ENCODE data around the gene CDON. TPM values are rescaled to one million over a fixed set of nuclear protein-coding genes. Genes with fewer than 3 reads are reported as not detected.

Gene CDON
- total RNA-seq, 1 experiment from 2014 or later: 17.1 TPM

GRCh38 chr11:125941267-125941618, 121.4 kb downstream of the CDON start:
- Histone ChIP-seq H3K4me3 (ENCODE audit: low read depth in 2 of 2, low read length in 2 of 2) (no peak overlapping the region), H3K9me3 (ENCODE audit: control insufficient read depth, insufficient read depth, low read depth, low read length) (no peaks in the 10 kb centered on the region), H3K27ac (ENCODE audit: low read length) (no peak overlapping the region), H3K27me3 (ENCODE audit: control insufficient read depth, insufficient read depth, low read length) (no peaks in the 10 kb centered on the region), H3K4me1 (ENCODE audit: control insufficient read depth, insufficient read depth, low read length) (no peaks in the 10 kb centered on the region), H3K36me3 (ENCODE audit: control insufficient read depth, insufficient read depth, low read length) (no peaks in the 10 kb centered on the region)
- ChIA-PET POLR2A (interaction anchor here (0.6 kb wide), 1 partner anchor 104 kb away, joined by 9 read pairs; no protein-coding TSS in a partner anchor), CTCF (interaction anchor here (1.0 to 1.4 kb wide), 2 partner anchors 120 to 121 kb away, joined by 3 to 9 read pairs; no protein-coding TSS in a partner anchor)
- no TSS peak for BruUV-seq (replicated peaks)
- in situ Hi-C loops (cut with HindIII; ENCODE audit: low pct_unique_long_range_greater_than_20kb, low sequenced_read_pairs): loop anchor here (25.0 kb wide), 1 partner anchor 271 kb away; the partner anchor contains the start of genes FAM118B and RPUSD4
- ATAC-seq (no peak), DNase-seq (ENCODE audit: low read depth, low spot score) (no peak)
- TF ChIP-seq SIN3A (IDR thresholded peaks at IDR 0.05; ENCODE audit: borderline replicate concordance, insufficient read depth, low read depth, low read length) (no peak), POLR2AphosphoS5 (IDR thresholded peaks at IDR 0.05; ENCODE audit: low read depth, low read length) (no peak), REST (IDR thresholded peaks at IDR 0.05; ENCODE audit: insufficient read depth in 1 of 2, low read depth in 2 of 2, low read length in 1 of 2) (no peak), CTCF (IDR thresholded peaks at IDR 0.05) (no peak), TCF7L2 (IDR thresholded peaks at IDR 0.05; ENCODE audit: low read depth, low read length) (no peak)
- intact Hi-C loops (cut with micrococcal nuclease; ENCODE audit: unreplicated experiment): loop anchor here (5.0 kb wide), 1 partner anchor 121 kb away; the partner anchor contains the start of gene CDON

GRCh38 chr11:125940145-125940544, 122.5 kb downstream of the CDON start:
- DNase-seq (ENCODE audit: low read depth, low spot score) (no peak), ATAC-seq (no peak)
- Histone ChIP-seq H3K4me1 (ENCODE audit: control insufficient read depth, insufficient read depth, low read length) (no peaks in the 10 kb centered on the region), H3K9me3 (ENCODE audit: control insufficient read depth, insufficient read depth, low read depth, low read length) (no peaks in the 10 kb centered on the region), H3K36me3 (ENCODE audit: control insufficient read depth, insufficient read depth, low read length) (no peaks in the 10 kb centered on the region), H3K4me3 (ENCODE audit: low read depth in 2 of 2, low read length in 2 of 2) (no peak overlapping the region), H3K27me3 (ENCODE audit: control insufficient read depth, insufficient read depth, low read length) (no peaks in the 10 kb centered on the region), H3K27ac (ENCODE audit: low read length) (no peak overlapping the region)
- intact Hi-C loops (cut with micrococcal nuclease; ENCODE audit: unreplicated experiment) (loop anchor here (5.0 kb wide), 1 partner anchor 122 kb away; the partner anchor contains the start of gene CDON), in situ Hi-C loops (cut with HindIII; ENCODE audit: low pct_unique_long_range_greater_than_20kb, low sequenced_read_pairs) (loop anchor here (25.0 kb wide), 1 partner anchor 272 kb away; the partner anchor contains the start of genes FAM118B and RPUSD4)
- CTCF ChIA-PET: interaction anchor here (1.0 kb wide), 1 partner anchor 121 kb away, joined by 3 read pairs; no protein-coding TSS in a partner anchor
- POLR2A ChIA-PET: no interaction called here
- no TSS peak for BruUV-seq (replicated peaks)
- TF ChIP-seq POLR2AphosphoS5 (IDR thresholded peaks at IDR 0.05; ENCODE audit: low read depth, low read length): no peak
- TF ChIP-seq TCF7L2 (IDR thresholded peaks at IDR 0.05; ENCODE audit: low read depth, low read length): no peak
- no peak for TF ChIP-seq CTCF (IDR thresholded peaks at IDR 0.05)
- no peak for TF ChIP-seq REST (IDR thresholded peaks at IDR 0.05; ENCODE audit: insufficient read depth in 1 of 2, low read depth in 2 of 2, low read length in 1 of 2)
- no peak for TF ChIP-seq SIN3A (IDR thresholded peaks at IDR 0.05; ENCODE audit: borderline replicate concordance, insufficient read depth, low read depth, low read length)

Measured in Panc1 (cell line).